ENCODE results near the gene PHF21B.
"Not testable (repeated sequence)": the region's sequence is repeated elsewhere in the genome, so short reads cannot be mapped to it uniquely, and the experiment has no call there.

Gene PHF21B

GRCh38 chr22:44965171-44965570, 44.6 kb downstream of the PHF21B start:
- H3K4me1 Mint-ChIP-seq = no peaks in the 10 kb centered on the region
- no peak overlapping the region for H3K4me3 Mint-ChIP-seq
- no peaks in the 10 kb centered on the region for H3K9me3 Mint-ChIP-seq
- no peak for ATAC-seq
- no peaks in the 10 kb centered on the region for H3K36me3 Mint-ChIP-seq
- H3K27ac Mint-ChIP-seq = no peak overlapping the region
- peaks cover 33% of the 10 kb centered on the region for H3K27me3 Mint-ChIP-seq

GRCh38 chr22:44964722-44965078, 45.1 kb downstream of the PHF21B start:
- Mint-ChIP-seq H3K27me3 (peaks cover 33% of the 10 kb centered on the region), H3K4me1 (no peaks in the 10 kb centered on the region), H3K4me3 (no peak overlapping the region), H3K36me3 (no peaks in the 10 kb centered on the region), H3K27ac (no peak overlapping the region), H3K9me3 (no peaks in the 10 kb centered on the region)
- no peak for ATAC-seq

GRCh38 chr22:44963832-44964721, 45.7 kb downstream of the PHF21B start:
- no peaks in the 10 kb centered on the region for H3K36me3 Mint-ChIP-seq
- H3K27me3 Mint-ChIP-seq = peaks cover 39% of the 10 kb centered on the region

GRCh38 chr22:44962741-44963454, 46.9 kb downstream of the PHF21B start:
- H3K27me3 Mint-ChIP-seq = peaks cover 43% of the 10 kb centered on the region
- no peak overlapping the region for H3K4me3 Mint-ChIP-seq
- H3K4me1 Mint-ChIP-seq = no peaks in the 10 kb centered on the region
- no peaks in the 10 kb centered on the region for H3K9me3 Mint-ChIP-seq
- ATAC-seq = no peak
- H3K27ac Mint-ChIP-seq = no peak overlapping the region
- H3K36me3 Mint-ChIP-seq = no peaks in the 10 kb centered on the region

More at GRCh38 chr22:44963832-44964721, 45.7 kb downstream of the PHF21B start:
- H3K4me1 Mint-ChIP-seq = no peaks in the 10 kb centered on the region
- H3K9me3 Mint-ChIP-seq = no peaks in the 10 kb centered on the region
- H3K4me3 Mint-ChIP-seq = no peak overlapping the region
- peak; percentile 18 for ATAC-seq
- H3K27ac Mint-ChIP-seq = no peak overlapping the region

GRCh38 chr22:44961682-44962081, 48.1 kb downstream of the PHF21B start:
- not testable (repeated sequence) for H3K4me1 Mint-ChIP-seq, H3K4me3 Mint-ChIP-seq, ATAC-seq, H3K9me3 Mint-ChIP-seq, H3K36me3 Mint-ChIP-seq, H3K27ac Mint-ChIP-seq
- H3K27me3 Mint-ChIP-seq = peaks cover 48% of the 10 kb centered on the region

- no peak for ATAC-seq
- Mint-ChIP-seq H3K4me3 (no peak overlapping the region), H3K4me1 (peaks cover 9% of the 10 kb centered on the region), H3K27me3 (peaks cover 36% of the 10 kb centered on the region), H3K9me3 (no peaks in the 10 kb centered on the region), H3K27ac (no peak overlapping the region), H3K36me3 (no peaks in the 10 kb centered on the region)
Observed at GRCh38 chr22:44956840-44957767, 52.7 kb downstream of the PHF21B start.

- peak; percentile 74 for ATAC-seq
- no peaks in the 10 kb centered on the region for H3K36me3 Mint-ChIP-seq
- no peak overlapping the region for H3K27ac Mint-ChIP-seq
- H3K4me1 Mint-ChIP-seq = peaks cover 9% of the 10 kb centered on the region
- no peak overlapping the region for H3K4me3 Mint-ChIP-seq
- H3K9me3 Mint-ChIP-seq = peaks cover 7% of the 10 kb centered on the region
- H3K27me3 Mint-ChIP-seq = peaks cover 36% of the 10 kb centered on the region
Observed at GRCh38 chr22:44955102-44955501, 54.7 kb downstream of the PHF21B start.

- peaks cover 7% of the 10 kb centered on the region for H3K9me3 Mint-ChIP-seq
- H3K4me3 Mint-ChIP-seq = no peak overlapping the region
- no peak for ATAC-seq
- peaks cover 9% of the 10 kb centered on the region for H3K4me1 Mint-ChIP-seq
- H3K36me3 Mint-ChIP-seq = no peaks in the 10 kb centered on the region
- peak overlapping the region; percentile 17 for H3K27ac Mint-ChIP-seq
- H3K27me3 Mint-ChIP-seq = peaks cover 30% of the 10 kb centered on the region
Observed at GRCh38 chr22:44954149-44954548, 55.7 kb downstream of the PHF21B start.

GRCh38 chr22:44952863-44953746, 56.7 kb downstream of the PHF21B start:
- Mint-ChIP-seq H3K4me1 (peaks cover 9% of the 10 kb centered on the region), H3K4me3 (no peak overlapping the region), H3K27me3 (peaks cover 26% of the 10 kb centered on the region), H3K9me3 (peaks cover 7% of the 10 kb centered on the region), H3K36me3 (no peaks in the 10 kb centered on the region), H3K27ac (no peak overlapping the region)
- no peak for ATAC-seq

- Mint-ChIP-seq H3K4me1 (peaks cover 9% of the 10 kb centered on the region), H3K4me3 (no peak overlapping the region), H3K36me3 (no peaks in the 10 kb centered on the region), H3K27me3 (peaks cover 18% of the 10 kb centered on the region), H3K9me3 (peaks cover 7% of the 10 kb centered on the region), H3K27ac (no peak overlapping the region)
- no peak for ATAC-seq
Observed at GRCh38 chr22:44951510-44951816, 58.3 kb downstream of the PHF21B start.

- Mint-ChIP-seq H3K9me3 (peaks cover 7% of the 10 kb centered on the region), H3K36me3 (no peaks in the 10 kb centered on the region), H3K27ac (no peak overlapping the region), H3K4me3 (no peak overlapping the region), H3K4me1 (peaks cover 9% of the 10 kb centered on the region), H3K27me3 (peaks cover 18% of the 10 kb centered on the region)
- no peak for ATAC-seq
Observed at GRCh38 chr22:44950806-44951509, 58.8 kb downstream of the PHF21B start.

GRCh38 chr22:44947846-44948245, 62.0 kb downstream of the PHF21B start:
- Mint-ChIP-seq H3K27ac (no peak overlapping the region), H3K9me3 (peaks cover 7% of the 10 kb centered on the region), H3K36me3 (no peaks in the 10 kb centered on the region), H3K4me3 (no peak overlapping the region), H3K27me3 (peaks cover 14% of the 10 kb centered on the region), H3K4me1 (no peaks in the 10 kb centered on the region)
- ATAC-seq = no peak

- Mint-ChIP-seq H3K4me1 (no peaks in the 10 kb centered on the region), H3K27me3 (peaks cover 19% of the 10 kb centered on the region)
Observed at GRCh38 chr22:44947049-44947448, 62.8 kb downstream of the PHF21B start.

More at GRCh38 chr22:44947049-44947448, 62.8 kb downstream of the PHF21B start:
- no peak overlapping the region for H3K27ac Mint-ChIP-seq
- no peak overlapping the region for H3K4me3 Mint-ChIP-seq
- no peaks in the 10 kb centered on the region for H3K36me3 Mint-ChIP-seq
- ATAC-seq = no peak
- peaks cover 7% of the 10 kb centered on the region for H3K9me3 Mint-ChIP-seq
